ENCODE results near the gene SPOCK1. TPM values are rescaled to one million over a fixed set of nuclear protein-coding genes. Genes with fewer than 3 reads are reported as not detected.

The SPOCK1 gene
- total RNA-seq, 1 experiment from 2014 or later: 9.8 TPM

- H3K4me2 ChIP-seq (ENCODE audit: low read length): peak overlapping the region; percentile 64
- BruUV-seq (replicated peaks): no TSS peak
- peak overlapping the region; percentile 13; the same call in 1 of the 2 replicates for H3K9ac ChIP-seq (ENCODE audit: low read length)
- ATAC-seq (peak; percentile 55), DNase-seq (peak; percentile 77)
- no peaks in the 10 kb centered on the region for H3K36me3 ChIP-seq (ENCODE audit: low read depth, low read length)
- no peaks in the 10 kb centered on the region for H3K9me3 ChIP-seq (ENCODE audit: low read length)
- TF ChIP-seq EZH2 (IDR thresholded peaks at IDR 0.05; ENCODE audit: low read length, unreplicated experiment): no peak
- TF ChIP-seq, protein P1, sequence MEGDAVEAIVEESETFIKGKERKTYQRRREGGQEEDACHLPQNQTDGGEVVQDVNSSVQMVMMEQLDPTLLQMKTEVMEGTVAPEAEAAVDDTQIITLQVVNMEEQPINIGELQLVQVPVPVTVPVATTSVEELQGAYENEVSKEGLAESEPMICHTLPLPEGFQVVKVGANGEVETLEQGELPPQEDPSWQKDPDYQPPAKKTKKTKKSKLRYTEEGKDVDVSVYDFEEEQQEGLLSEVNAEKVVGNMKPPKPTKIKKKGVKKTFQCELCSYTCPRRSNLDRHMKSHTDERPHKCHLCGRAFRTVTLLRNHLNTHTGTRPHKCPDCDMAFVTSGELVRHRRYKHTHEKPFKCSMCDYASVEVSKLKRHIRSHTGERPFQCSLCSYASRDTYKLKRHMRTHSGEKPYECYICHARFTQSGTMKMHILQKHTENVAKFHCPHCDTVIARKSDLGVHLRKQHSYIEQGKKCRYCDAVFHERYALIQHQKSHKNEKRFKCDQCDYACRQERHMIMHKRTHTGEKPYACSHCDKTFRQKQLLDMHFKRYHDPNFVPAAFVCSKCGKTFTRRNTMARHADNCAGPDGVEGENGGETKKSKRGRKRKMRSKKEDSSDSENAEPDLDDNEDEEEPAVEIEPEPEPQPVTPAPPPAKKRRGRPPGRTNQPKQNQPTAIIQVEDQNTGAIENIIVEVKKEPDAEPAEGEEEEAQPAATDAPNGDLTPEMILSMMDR (conservative IDR thresholded peaks at IDR 0.05; ENCODE audit: low read depth, low read length): no peak
- no peak for TF ChIP-seq EZH2phosphoT487 (IDR thresholded peaks at IDR 0.05; ENCODE audit: borderline replicate concordance, low read length)
- no peaks in the 10 kb centered on the region for H3K27me3 ChIP-seq (ENCODE audit: low read length)
- H3K4me3 ChIP-seq (ENCODE audit: low read length): peak overlapping the region; percentile 3
- no peak overlapping the region for H2AFZ ChIP-seq (ENCODE audit: low read length)
- peak overlapping the region; percentile 87 for H3K27ac ChIP-seq (ENCODE audit: low read length)
- no peaks in the 10 kb centered on the region for H3F3A ChIP-seq (ENCODE audit: low read length, unreplicated experiment)
- no peaks in the 10 kb centered on the region for H3K79me2 ChIP-seq (ENCODE audit: low read length)
- intact Hi-C loops (cut with micrococcal nuclease): loop anchor here (1.0 kb wide), 1 partner anchor 378 kb away; no protein-coding TSS in a partner anchor
- H3K9me2 ChIP-seq (replicated peaks; ENCODE audit: low read length): no peaks in the 10 kb centered on the region
- ChIA-PET POLR2A (ENCODE audit: unreplicated experiment) (no interaction called here), CTCF (no interaction called here)
- no peaks in the 10 kb centered on the region for H4K20me1 ChIP-seq (ENCODE audit: low read length)
- peaks cover 46% of the 10 kb centered on the region for H3K4me1 ChIP-seq (ENCODE audit: insufficient read depth, low read length)
Measured at GRCh38 chr5:137190441-137190840, 308.7 kb downstream of the SPOCK1 start.

DNA sequence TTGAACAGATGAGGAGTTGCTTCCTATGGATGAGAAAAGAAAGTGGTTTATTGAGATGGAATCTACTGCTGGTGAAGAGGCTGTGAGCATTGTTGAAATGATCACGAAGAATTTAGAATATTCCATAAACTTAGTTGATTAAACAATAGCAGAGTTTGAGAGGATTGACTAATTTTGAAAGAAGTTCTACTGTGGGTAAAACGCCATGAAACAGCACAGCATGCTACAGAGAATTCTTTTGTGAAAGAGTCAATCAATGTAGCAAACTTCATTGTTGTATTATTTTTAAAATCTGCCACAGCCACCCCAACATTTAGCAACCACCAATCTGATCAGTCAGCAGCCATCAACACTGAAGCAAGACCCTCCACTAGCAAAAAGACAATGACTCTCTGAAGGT, 309.1 kb downstream of the SPOCK1 start:
- peaks cover 42% of the 10 kb centered on the region for H3K4me1 ChIP-seq (ENCODE audit: insufficient read depth, low read length)
- ChIA-PET POLR2A (ENCODE audit: unreplicated experiment) (no interaction called here), CTCF (no interaction called here)
- no peaks in the 10 kb centered on the region for H3K27me3 ChIP-seq (ENCODE audit: low read length)
- no peaks in the 10 kb centered on the region for H3F3A ChIP-seq (ENCODE audit: low read length, unreplicated experiment)
- H3K4me2 ChIP-seq (ENCODE audit: low read length): peak overlapping the region; percentile 64
- peak; percentile 5 for ATAC-seq
- no peaks in the 10 kb centered on the region for H3K9me2 ChIP-seq (replicated peaks; ENCODE audit: low read length)
- H3K36me3 ChIP-seq (ENCODE audit: low read depth, low read length): no peaks in the 10 kb centered on the region
- no peaks in the 10 kb centered on the region for H3K79me2 ChIP-seq (ENCODE audit: low read length)
- H2AFZ ChIP-seq (ENCODE audit: low read length): no peak overlapping the region
- no peaks in the 10 kb centered on the region for H4K20me1 ChIP-seq (ENCODE audit: low read length)
- 0 out of 2 replicates have a peak overlapping the region, but pooled peaks have one; percentile 1 for H3K9ac ChIP-seq (ENCODE audit: low read length)
- peak overlapping the region; percentile 87 for H3K27ac ChIP-seq (ENCODE audit: low read length)
- no peaks in the 10 kb centered on the region for H3K9me3 ChIP-seq (ENCODE audit: low read length)
- H3K4me3 ChIP-seq (ENCODE audit: low read length): peak overlapping the region; percentile 3; the same call in 1 of the 2 replicates
- TF ChIP-seq EZH2 (IDR thresholded peaks at IDR 0.05; ENCODE audit: low read length, unreplicated experiment) (no peak), EZH2phosphoT487 (IDR thresholded peaks at IDR 0.05; ENCODE audit: borderline replicate concordance, low read length) (no peak)
- TF ChIP-seq, protein P1 (conservative IDR thresholded peaks at IDR 0.05; ENCODE audit: low read depth, low read length): no peak
- peak; percentile 31 for DNase-seq
- BruUV-seq (replicated peaks): no TSS peak
- intact Hi-C loops (cut with micrococcal nuclease): loop anchor here (1.0 kb wide), 1 partner anchor 378 kb away; no protein-coding TSS in a partner anchor

- H3K4me2 ChIP-seq (ENCODE audit: low read length): no peak overlapping the region
- no peak for ATAC-seq
- no peak overlapping the region for H3K27ac ChIP-seq (ENCODE audit: low read length)
- intact Hi-C loops (cut with micrococcal nuclease): no loop called here
- no peak overlapping the region for H2AFZ ChIP-seq (ENCODE audit: low read length)
- no peaks in the 10 kb centered on the region for H3K27me3 ChIP-seq (ENCODE audit: low read length)
- no TSS peak for BruUV-seq (replicated peaks)
- no peaks in the 10 kb centered on the region for H3K79me2 ChIP-seq (ENCODE audit: low read length)
- no peaks in the 10 kb centered on the region for H3F3A ChIP-seq (ENCODE audit: low read length, unreplicated experiment)
- ChIA-PET POLR2A (ENCODE audit: unreplicated experiment) (no interaction called here), CTCF (no interaction called here)
- peaks cover 41% of the 10 kb centered on the region for H3K4me1 ChIP-seq (ENCODE audit: insufficient read depth, low read length)
- TF ChIP-seq EZH2 (IDR thresholded peaks at IDR 0.05; ENCODE audit: low read length, unreplicated experiment) (no peak), EZH2phosphoT487 (IDR thresholded peaks at IDR 0.05; ENCODE audit: borderline replicate concordance, low read length) (no peak)
- TF ChIP-seq, protein P1 (conservative IDR thresholded peaks at IDR 0.05; ENCODE audit: low read depth, low read length): no peak
- H3K36me3 ChIP-seq (ENCODE audit: low read depth, low read length): no peaks in the 10 kb centered on the region
- H3K4me3 ChIP-seq (ENCODE audit: low read length): no peak overlapping the region
- no peaks in the 10 kb centered on the region for H4K20me1 ChIP-seq (ENCODE audit: low read length)
- H3K9ac ChIP-seq (ENCODE audit: low read length): no peak overlapping the region
- H3K9me3 ChIP-seq (ENCODE audit: low read length): no peaks in the 10 kb centered on the region
- DNase-seq: no peak
- H3K9me2 ChIP-seq (replicated peaks; ENCODE audit: low read length): no peaks in the 10 kb centered on the region
Measured at GRCh38 chr5:137188566-137188965, 310.6 kb downstream of the SPOCK1 start.
